GM12873 (cell line): ENCODE data around the gene CDKN2C.

Source experiments
- TF ChIP-seq, protein P1 (sequence below): IDR thresholded peaks from 2 replicates; pipeline ENCODE4 v1.5.1; 2012; ENCODE audit warnings: low read depth, mild to moderate bottlenecking, moderate library complexity, low read length, control low read depth; ENCODE audit not compliant: insufficient read depth; ENCODE audit errors: missing control alignments

The CDKN2C gene

GRCh38 chr1:50974618-50974935, 4.5 kb downstream of the CDKN2C start:
- TF ChIP-seq, protein P1, sequence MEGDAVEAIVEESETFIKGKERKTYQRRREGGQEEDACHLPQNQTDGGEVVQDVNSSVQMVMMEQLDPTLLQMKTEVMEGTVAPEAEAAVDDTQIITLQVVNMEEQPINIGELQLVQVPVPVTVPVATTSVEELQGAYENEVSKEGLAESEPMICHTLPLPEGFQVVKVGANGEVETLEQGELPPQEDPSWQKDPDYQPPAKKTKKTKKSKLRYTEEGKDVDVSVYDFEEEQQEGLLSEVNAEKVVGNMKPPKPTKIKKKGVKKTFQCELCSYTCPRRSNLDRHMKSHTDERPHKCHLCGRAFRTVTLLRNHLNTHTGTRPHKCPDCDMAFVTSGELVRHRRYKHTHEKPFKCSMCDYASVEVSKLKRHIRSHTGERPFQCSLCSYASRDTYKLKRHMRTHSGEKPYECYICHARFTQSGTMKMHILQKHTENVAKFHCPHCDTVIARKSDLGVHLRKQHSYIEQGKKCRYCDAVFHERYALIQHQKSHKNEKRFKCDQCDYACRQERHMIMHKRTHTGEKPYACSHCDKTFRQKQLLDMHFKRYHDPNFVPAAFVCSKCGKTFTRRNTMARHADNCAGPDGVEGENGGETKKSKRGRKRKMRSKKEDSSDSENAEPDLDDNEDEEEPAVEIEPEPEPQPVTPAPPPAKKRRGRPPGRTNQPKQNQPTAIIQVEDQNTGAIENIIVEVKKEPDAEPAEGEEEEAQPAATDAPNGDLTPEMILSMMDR: no peak

GRCh38 chr1:50975436-50975835, 5.4 kb downstream of the CDKN2C start:
- TF ChIP-seq, protein P1: no peak

- TF ChIP-seq, protein P1: no peak
These were observed 6.3 kb downstream of the CDKN2C start for GRCh38 chr1:50976111-50976889.

DNA sequence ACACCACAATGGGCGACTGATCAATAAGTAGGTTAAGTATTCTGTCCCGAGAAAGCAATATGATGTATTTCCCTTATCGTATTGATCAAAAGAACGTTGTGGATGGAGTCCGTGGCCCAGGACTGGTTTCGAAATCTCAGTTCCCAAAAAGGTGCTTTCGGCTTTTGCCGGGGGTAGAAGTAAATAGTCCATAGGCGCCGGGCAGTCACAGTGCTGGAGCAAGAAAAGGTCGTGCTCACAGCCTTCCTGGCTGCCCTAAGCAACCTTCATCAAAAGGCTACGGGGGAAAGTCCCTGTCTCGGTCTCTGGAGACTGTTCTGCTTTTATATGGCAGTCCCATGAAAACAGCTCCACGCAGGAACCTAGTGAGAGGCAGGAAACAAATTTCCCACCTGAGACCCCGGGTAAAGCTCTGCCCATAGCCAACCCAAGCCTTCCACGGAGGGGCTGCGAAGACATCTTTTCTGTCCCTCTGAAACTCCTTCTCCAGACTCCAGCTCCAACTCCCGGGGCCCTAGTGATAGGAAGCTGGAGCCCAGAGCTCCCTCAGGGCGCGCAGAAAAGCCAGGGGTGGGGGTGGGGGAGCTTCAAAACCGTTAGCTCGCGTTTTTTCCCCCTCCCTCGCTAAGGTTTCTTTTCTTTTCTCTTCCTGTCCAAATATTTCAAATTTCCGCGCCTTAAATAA, 7.0 kb downstream of the CDKN2C start:
- TF ChIP-seq, protein P1: no peak

DNA sequence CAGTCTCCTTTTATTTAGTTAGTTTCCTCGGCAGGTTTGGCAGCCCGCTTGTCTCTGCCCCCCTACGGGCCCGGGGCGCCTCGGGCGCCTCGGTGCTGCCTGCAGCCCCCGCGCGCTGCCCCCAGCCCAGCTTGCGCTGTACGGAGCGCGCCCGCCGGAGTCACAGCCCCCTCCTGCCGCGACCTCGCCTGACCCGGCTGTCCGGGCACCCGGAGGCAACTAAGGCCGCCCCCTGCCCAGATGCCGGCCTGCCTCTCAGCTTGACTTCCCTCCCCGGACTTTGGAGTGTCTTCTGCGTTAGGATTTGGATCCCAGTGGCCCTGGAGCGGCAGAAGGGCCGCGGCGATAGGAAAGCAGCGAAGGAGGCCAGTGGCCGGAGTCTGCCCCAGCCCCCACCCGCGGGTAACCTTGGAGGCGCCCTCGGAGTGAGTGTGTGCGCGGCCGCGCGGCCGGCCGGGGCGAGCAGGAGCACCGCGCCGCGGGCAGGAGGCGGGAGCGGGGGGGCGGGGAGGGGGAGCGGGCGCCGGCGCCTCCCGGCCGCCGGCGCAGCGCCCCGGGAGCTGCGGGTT, 7.6 kb downstream of the CDKN2C start:
- TF ChIP-seq, protein P1: no peak

DNA sequence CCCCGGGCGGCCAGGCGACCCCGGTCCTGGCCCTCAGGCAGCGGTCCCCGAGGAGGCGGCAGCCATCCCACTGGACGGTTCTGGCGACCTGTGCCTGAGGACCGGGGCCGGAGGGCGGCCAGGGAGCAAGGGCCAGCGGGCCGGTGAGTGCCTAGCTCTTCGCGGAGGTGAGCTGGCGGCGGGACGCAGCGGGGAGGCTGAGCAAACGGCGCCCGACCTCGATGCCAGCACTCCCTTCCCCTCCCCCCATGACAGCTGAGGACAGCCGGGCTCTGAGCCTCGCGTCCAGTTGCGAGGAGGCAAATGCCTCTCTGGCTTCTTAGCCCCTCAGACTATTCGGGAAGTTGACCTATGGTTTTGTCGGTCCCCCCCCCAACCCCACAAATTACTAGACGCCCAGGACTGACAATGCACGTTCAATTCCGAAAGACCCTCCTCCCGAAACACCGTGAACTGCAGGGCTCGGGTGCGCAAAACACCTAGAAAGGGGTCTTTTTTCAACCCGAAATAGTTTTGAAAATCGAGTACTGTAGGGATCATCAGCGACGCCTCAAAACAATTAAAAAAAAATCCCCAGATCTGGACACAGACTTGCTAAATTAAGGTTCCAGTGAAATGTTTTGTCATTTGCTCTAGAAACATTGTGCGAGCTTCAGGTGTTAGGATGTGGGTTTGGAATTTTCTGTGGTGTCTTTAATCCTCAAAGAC, 8.3 kb downstream of the CDKN2C start:
- TF ChIP-seq, protein P1: no peak
